Activated B cell treated with CpG ODN at 0.5 μM for 24 hours (primary cell): ENCODE measurements around the gene PDE4B. TPM values are rescaled to one million over a fixed set of nuclear protein-coding genes. Genes with fewer than 3 reads are reported as not detected.

ENCODE experiments used
- ATAC-seq: fragments of 200-7000 bp; cut with Tn5 transposase; one replicate; pipeline ENCODE4 v1.10.0; 2021; ENCODE audit warnings: low read depth, mild to moderate bottlenecking, moderate library complexity
- CTCF ChIA-PET: fragments of 350-600 bp; sonication (Branson Sonifier 250); formaldehyde crosslinking; loops from one replicate; lab custom pipeline; 2021; ENCODE audit warnings: antibody characterized with exemption; lab: Charles Lee
- POLR2A ChIA-PET: fragments of 350-600 bp; sonication (Branson Sonifier 250); formaldehyde crosslinking; loops from one replicate; lab custom pipeline; 2021; ENCODE audit warnings: antibody characterized with exemption; lab: Charles Lee
- DNase-seq: peaks from one replicate; pipeline ENCODE4 v3.0.0; 2022
- H3K27ac Mint-ChIP-seq: one replicate; pipeline ENCODE4 v1.8.0; 2020; ENCODE audit warnings: mixed read lengths
- H3K27me3 Mint-ChIP-seq: one replicate; pipeline ENCODE4 v1.8.0; 2021; ENCODE audit warnings: mixed read lengths
- H3K36me3 Mint-ChIP-seq: one replicate; pipeline ENCODE4 v1.8.0; 2021; ENCODE audit warnings: low read depth, mixed read lengths
- H3K4me1 Mint-ChIP-seq: one replicate; pipeline ENCODE4 v1.8.0; 2021; ENCODE audit warnings: mixed read lengths
- H3K4me3 Mint-ChIP-seq: one replicate; pipeline ENCODE4 v1.8.0; 2020; ENCODE audit warnings: mild to moderate bottlenecking, mixed read lengths
- H3K9me3 Mint-ChIP-seq: one replicate; pipeline ENCODE4 v1.8.0; 2020; ENCODE audit warnings: mixed read lengths
- CTCF ChIP-seq: fragments of 200-600 bp; IDR thresholded peaks from one replicate; pipeline ENCODE4 v1.8.0; 2022; ENCODE audit warnings: antibody characterized with exemption, mild to moderate bottlenecking
- intact Hi-C: fragments of 100-400 bp; cut with micrococcal nuclease; formaldehyde crosslinking; loops from one replicate; pipeline ENCODE4 v1.15.1; 2024
- total RNA-seq: library from RNA; stranded (reverse); gene quantifications from 2 replicates; pipeline ENCODE4 v1.2.3, GENCODE V29; 2022

The PDE4B gene
- total RNA-seq, 1 donor from 2014 or later = 84.1 TPM

GRCh38 chr1:66283622-66284041, 490.9 kb downstream of the PDE4B start:
- Mint-ChIP-seq H3K27ac (peak overlapping the region; percentile 98), H3K36me3 (no peaks in the 10 kb centered on the region), H3K4me3 (peak overlapping the region; percentile 61), H3K9me3 (no peaks in the 10 kb centered on the region), H3K27me3 (no peaks in the 10 kb centered on the region), H3K4me1 (peaks cover 85% of the 10 kb centered on the region)
- ATAC-seq = peak; percentile 32
- no peak for DNase-seq
- TF ChIP-seq CTCF = no peak
- ChIA-PET CTCF (interaction anchor here (1.1 to 4.1 kb wide), 5 partner anchors 48 to 162 kb away, joined by 3 to 34 read pairs (median 18); no protein-coding TSS in a partner anchor), POLR2A (interaction anchor here (0.7 to 7.8 kb wide), 14 partner anchors 18 to 486 kb away, joined by 3 to 226 read pairs (median 14); no protein-coding TSS in a partner anchor)
- intact Hi-C loops = loop anchor here (1.0 to 10.0 kb wide), 2 partner anchors 18 to 1319 kb away; partner anchors contain the start of gene JAK1

GRCh38 chr1:66284746-66285145, 492.1 kb downstream of the PDE4B start:
- DNase-seq = no peak
- ATAC-seq = no peak
- ChIA-PET POLR2A (interaction anchor here (3.4 to 7.8 kb wide), 3 partner anchors 49 to 118 kb away, joined by 32 to 226 read pairs (median 37); no protein-coding TSS in a partner anchor), CTCF (interaction anchor here (4.1 kb wide), 1 partner anchor 161 kb away, joined by 34 read pairs; no protein-coding TSS in a partner anchor)
- H3K27me3 Mint-ChIP-seq = no peaks in the 10 kb centered on the region
- no peak for TF ChIP-seq CTCF
- no peaks in the 10 kb centered on the region for H3K36me3 Mint-ChIP-seq
- H3K4me3 Mint-ChIP-seq = no peak overlapping the region
- H3K9me3 Mint-ChIP-seq = no peaks in the 10 kb centered on the region
- intact Hi-C loops = loop anchor here (10.0 kb wide), 1 partner anchor 1320 kb away; the partner anchor contains the start of gene JAK1
- H3K4me1 Mint-ChIP-seq = peaks cover 83% of the 10 kb centered on the region
- peak overlapping the region; percentile 14 for H3K27ac Mint-ChIP-seq

GRCh38 chr1:66285618-66286270, 493.0 kb downstream of the PDE4B start:
- ATAC-seq = no peak
- Mint-ChIP-seq H3K4me1 (peaks cover 83% of the 10 kb centered on the region), H3K4me3 (no peak overlapping the region), H3K9me3 (no peaks in the 10 kb centered on the region), H3K27me3 (no peaks in the 10 kb centered on the region), H3K27ac (peak overlapping the region; percentile 71), H3K36me3 (no peaks in the 10 kb centered on the region)
- CTCF ChIA-PET = interaction anchor here (1.0 to 1.8 kb wide), 2 partner anchors 159 to 161 kb away, joined by 4 to 7 read pairs; no protein-coding TSS in a partner anchor
- POLR2A ChIA-PET = interaction anchor here (0.9 to 7.8 kb wide), 2 partner anchors 48 to 94 kb away, joined by 3 to 226 read pairs; no protein-coding TSS in a partner anchor
- TF ChIP-seq CTCF = no peak
- no peak for DNase-seq
- intact Hi-C loops = loop anchor here (10.0 kb wide), 1 partner anchor 1321 kb away; the partner anchor contains the start of gene JAK1

GRCh38 chr1:66286307-66286706, 493.6 kb downstream of the PDE4B start:
- no peak overlapping the region for H3K4me3 Mint-ChIP-seq

More at GRCh38 chr1:66286307-66286706, 493.6 kb downstream of the PDE4B start:
- TF ChIP-seq CTCF = no peak
- H3K36me3 Mint-ChIP-seq = no peaks in the 10 kb centered on the region
- DNase-seq (no peak), ATAC-seq (no peak)
- no peaks in the 10 kb centered on the region for H3K27me3 Mint-ChIP-seq
- CTCF ChIA-PET = interaction anchor here (1.0 to 1.8 kb wide), 2 partner anchors 158 to 160 kb away, joined by 4 to 7 read pairs; no protein-coding TSS in a partner anchor
- H3K4me1 Mint-ChIP-seq = peaks cover 83% of the 10 kb centered on the region
- peak overlapping the region; percentile 54 for H3K27ac Mint-ChIP-seq
- POLR2A ChIA-PET = interaction anchor here (0.9 to 7.8 kb wide), 2 partner anchors 47 to 94 kb away, joined by 3 to 226 read pairs; no protein-coding TSS in a partner anchor
- intact Hi-C loops = loop anchor here (10.0 kb wide), 1 partner anchor 1322 kb away; the partner anchor contains the start of gene JAK1
- no peaks in the 10 kb centered on the region for H3K9me3 Mint-ChIP-seq
